Suppressor macrophage treated with lipopolysaccharide for 1 hour (primary cell): ENCODE results near the gene NEBL.
A peak's percentile ranks its signal among the peaks of the same experiment; 100 is the strongest.

Experiments used
- DNase-seq, 3 donors: peaks; one replicate each; pipeline ENCODE4 v3.0.0-alpha.2; 2020 to 2022

NEBL gene

GRCh38 chr10:20771051-20771450 lies 126.1 kb downstream of the NEBL start:
- DNase-seq: peak in 1 of 3 donors; percentile 35

DNA sequence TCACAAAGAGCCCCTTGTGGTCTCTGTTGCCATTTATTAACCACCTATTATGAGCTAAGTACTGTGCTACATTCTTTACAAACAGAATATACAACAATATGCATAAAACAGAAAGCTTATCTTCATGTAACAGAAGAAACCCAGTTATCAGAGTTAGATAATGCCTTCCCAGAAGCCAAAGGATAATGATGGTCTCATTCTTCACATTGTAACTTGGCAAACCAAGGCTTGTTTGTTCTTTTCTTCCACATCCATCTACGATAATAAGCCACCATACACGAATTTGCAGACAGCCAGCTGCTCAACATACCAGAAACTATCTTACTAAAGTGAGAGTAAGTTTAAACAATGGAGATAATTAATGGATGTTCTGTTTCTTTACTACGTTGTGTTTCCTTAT lies 127.6 kb downstream of the NEBL start:
- DNase-seq: no peak

DNA sequence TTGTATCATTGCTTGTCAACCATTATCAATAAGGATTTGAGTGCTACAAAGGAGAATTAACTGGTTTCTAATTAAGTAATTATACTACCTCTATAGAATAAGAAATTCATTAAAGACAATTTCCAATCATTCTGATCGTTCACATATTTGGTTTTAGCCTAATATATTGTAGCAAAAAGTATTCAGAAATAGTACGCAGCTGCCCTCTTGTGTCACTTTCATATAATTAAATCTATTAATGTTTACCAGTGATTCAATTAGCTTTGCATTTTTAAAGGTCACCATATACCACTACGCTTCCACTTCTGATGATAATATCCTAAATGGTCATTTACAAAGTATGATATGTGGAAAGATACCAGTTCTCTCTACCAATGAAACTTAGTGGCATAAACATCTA lies 128.3 kb downstream of the NEBL start:
- DNase-seq: peak; percentile 25 to 47 (median 40)

DNA sequence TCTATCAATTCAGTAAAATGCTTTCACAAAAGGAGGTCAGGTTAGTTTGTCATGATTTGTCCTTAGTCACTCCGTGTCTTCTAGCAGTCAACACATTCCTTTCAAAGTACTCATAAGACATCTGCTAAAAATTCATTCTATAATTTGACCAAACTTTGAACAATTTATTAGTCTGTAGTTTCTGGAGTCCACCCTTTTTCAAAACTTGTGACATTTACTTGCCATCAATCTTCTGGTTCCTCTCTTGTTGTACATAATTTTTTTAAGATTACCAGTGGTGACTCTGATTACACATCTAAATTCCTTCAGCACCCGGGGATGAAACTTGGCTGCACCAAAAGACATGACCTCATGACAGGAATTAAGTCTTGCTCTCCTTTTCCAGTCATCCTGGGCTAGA lies 130.1 kb downstream of the NEBL start:
- DNase-seq: no peak

- no peak for DNase-seq
Measured at GRCh38 chr10:20765066-20765465, 132.0 kb downstream of the NEBL start.

- no peak for DNase-seq
Measured at GRCh38 chr10:20760460-20760859, 136.7 kb downstream of the NEBL start.

- DNase-seq: no peak
Measured at GRCh38 chr10:20748551-20748950, 148.6 kb downstream of the NEBL start.

GRCh38 chr10:20747782-20748181 lies 149.3 kb downstream of the NEBL start:
- no peak for DNase-seq

DNA sequence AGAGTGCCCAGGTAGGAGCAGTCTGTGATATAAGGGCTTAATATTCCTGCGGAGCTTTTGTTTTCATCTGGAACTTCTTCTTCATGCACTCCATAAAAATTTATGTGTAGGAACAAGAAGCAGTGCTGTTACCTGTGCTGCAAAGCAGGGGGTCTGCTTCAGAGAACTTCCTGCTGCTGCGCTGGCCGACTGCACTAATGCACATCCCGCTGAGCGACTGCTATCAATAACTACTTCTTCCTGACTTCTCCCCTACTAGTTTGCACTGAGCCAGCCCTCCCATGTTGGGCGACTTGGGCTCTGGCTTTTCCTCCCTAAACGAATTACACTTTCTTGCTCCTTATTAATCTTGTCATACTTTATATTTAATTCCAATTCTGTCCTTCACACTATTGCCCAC lies 150.3 kb downstream of the NEBL start:
- no peak for DNase-seq

GRCh38 chr10:20745556-20746375 lies 151.3 kb downstream of the NEBL start:
- DNase-seq: no peak

DNA sequence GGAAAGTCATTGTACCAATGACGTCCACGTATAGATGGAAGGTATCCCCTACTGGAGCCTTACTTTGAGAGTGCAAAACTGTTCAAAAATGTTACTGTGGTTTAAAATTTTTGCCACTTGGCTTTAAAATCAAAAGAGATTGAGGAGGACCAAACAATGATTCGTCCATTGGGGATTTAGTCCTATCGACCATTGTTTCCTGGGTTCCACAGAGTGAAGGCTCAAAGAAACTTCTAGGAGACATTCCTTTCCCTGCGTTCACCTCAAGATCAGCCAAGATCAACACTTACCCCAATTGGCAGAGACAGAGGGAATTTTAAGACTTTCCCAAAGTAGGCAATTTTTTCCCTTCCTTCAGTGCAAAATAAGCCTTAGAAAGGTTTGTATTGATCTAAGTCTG lies 152.3 kb downstream of the NEBL start:
- DNase-seq: no peak

- no peak for DNase-seq
Measured at GRCh38 chr10:20743942-20744341, 153.2 kb downstream of the NEBL start.

- no peak for DNase-seq
Measured at GRCh38 chr10:20742737-20743541, 154.2 kb downstream of the NEBL start.

DNA sequence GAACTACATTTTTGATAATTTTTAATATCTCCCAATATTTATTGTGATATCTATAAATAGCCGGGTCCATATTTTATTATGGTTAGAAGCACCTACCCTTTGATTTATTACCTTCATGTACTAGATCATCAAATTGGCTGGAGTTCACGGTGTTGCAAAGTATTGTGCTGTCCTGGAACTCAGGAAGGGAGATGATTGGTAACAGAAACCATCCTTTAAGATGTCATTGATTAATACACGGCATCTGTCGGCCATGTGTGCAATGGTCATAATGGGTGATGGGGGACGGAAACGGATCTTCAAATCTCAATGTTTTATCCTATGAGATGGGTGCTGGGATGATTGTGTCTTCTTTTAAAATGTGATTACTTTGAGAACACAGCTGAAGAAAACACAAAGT lies 157.0 kb downstream of the NEBL start:
- no peak for DNase-seq

GRCh38 chr10:20737107-20737506 lies 160.0 kb downstream of the NEBL start:
- no peak for DNase-seq
